NK-92 (cell line): ENCODE results near the gene SYNPO2.

Experiments
- DNase-seq: peaks from one replicate; lab custom pipeline; 2025; ENCODE audit not compliant: unreplicated experiment; lab: John Stamatoyannopoulos, UW

The SYNPO2 gene

DNA sequence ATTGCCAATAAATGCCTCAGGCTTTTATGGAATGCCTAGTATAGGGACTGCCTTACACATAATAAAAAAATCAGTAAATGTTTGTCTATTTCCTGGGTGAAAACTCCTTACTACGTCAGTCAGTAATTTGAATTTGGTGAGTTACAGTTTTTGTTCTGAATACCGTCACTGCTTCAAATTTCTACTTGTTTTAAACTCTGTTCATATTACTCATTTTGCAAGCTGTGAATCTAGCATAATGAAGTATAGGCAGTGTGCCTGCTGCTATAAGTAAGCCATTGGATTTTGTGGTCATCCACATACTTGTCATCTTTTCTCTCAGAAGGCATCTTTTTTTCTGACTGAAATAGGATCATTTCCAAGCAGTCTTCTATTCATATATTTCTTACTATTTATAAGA, 43.1 kb downstream of the SYNPO2 start:
- DNase-seq, result no peak

DNA sequence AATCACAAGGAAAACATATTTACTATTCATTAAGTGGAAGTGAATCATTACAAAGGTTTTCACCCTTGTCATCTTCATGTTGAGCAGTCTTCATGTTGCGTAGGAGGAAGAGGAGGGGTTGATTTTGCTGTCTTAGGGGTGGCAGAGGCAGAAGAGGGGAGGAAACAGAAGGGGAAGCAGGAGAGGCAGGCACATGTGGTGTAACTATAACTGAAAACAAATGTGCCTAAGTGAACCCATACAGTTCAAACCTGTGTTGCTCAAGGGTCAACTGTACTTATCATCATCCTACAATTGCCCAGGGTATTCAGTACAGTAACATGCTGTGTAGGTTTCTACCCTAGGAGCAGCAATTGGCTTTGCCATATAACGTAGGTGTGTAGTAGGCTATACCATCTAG, 47.2 kb downstream of the SYNPO2 start:
- no peak for DNase-seq

DNA sequence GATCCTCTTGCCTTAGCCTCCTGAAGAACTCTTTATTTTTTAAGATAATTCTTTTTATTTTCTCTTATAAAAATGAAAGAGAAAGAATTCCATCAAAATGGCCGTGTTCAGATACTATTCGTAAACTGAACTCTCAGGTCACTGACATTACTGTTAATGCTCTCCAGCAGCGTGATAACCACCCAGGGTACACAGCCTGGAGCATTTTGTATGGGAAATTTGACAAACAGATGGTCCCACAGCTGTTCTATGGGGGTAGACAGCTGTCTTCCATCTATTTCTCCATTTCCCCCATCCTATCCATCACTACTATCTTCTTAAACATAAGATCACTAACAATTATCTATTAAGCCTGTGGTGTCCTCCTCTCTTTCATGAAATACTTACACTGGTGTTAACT, 47.8 kb downstream of the SYNPO2 start:
- no peak for DNase-seq

DNA sequence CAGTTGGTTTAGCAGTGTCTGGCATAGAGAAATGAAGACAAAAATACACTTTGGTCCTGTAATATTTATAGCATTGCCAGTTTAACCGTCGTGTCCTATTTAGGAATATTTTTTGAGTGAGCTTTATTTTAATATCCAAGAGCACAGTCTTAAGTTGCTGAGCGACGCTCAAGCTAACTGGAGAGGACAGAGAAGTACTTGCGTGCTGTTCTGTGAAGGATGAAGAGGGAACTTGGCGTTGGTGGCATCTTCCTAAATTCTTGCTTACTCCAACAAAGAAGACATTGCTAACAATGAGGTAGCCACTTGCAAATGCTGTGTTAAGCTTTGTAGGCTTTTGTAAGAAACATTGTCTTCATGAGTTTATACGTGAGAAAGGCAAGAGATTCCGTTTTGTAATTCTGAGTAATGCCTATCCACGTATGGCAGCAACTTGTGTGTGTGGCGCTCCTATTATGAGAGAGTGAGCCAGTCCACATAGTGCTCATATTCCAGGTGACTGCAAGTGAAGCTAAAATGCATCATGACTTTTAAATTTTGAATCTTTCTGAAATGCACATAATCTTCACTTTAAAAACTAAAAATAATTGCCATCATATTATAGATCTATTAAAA, 50.6 kb downstream of the SYNPO2 start:
- DNase-seq, result no peak

DNA sequence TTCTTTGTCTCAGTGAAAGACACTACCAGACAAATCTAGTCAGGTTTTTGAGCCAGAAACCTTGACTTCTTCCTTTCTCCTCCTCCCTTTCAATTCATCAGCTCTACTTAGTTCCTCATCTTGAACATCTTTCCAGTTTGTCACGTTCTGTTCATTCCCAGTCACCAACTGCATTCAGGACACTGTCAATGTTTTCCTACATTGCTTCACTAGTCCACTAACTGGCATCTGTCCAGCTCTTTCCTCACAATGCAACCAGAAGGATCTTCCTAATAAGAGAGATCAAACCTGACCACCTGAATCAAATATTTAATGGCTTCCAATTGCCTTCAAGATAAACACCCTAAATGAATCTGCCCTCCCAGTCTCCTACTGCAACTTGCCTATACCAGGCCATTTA, 52.5 kb downstream of the SYNPO2 start:
- DNase-seq, result no peak

DNA sequence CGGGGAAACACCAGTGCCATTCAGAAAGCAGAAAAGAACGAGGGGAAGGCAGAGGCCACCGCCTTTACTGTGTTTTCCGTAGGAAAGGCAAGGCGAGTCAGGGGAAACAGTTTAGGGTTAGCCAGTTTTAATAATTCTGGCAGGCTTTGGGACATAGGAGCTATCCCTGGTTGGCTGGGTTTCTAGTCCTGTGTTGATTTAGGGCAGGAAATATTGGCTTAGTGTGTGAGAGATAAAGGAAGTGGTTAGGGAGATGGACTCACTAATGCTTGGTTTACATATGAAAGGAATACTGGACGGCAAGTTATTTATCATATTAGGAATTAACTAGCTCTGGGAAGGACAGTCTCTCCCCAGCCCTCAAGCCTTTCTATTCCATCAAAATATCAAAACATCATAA, 53.1 kb downstream of the SYNPO2 start:
- no peak for DNase-seq

DNA sequence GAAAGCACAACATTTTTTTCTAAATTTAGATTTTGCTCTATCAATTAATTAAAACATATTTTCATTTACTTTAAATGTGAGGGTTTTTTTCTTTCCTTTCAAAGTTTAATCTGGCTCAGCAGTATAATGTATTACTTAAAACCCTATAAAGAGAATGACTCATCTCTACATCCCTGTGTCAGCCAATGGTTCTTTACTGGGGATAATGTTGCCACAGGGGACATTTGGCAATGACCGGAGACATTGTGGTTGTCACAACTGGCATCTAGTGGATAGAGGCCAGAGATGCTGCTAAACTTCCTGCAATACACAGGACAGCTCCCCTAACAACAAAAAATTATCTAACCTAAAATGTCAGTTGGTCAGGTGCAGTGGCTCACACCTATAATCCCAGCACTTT, 53.8 kb downstream of the SYNPO2 start:
- DNase-seq, result no peak

DNA sequence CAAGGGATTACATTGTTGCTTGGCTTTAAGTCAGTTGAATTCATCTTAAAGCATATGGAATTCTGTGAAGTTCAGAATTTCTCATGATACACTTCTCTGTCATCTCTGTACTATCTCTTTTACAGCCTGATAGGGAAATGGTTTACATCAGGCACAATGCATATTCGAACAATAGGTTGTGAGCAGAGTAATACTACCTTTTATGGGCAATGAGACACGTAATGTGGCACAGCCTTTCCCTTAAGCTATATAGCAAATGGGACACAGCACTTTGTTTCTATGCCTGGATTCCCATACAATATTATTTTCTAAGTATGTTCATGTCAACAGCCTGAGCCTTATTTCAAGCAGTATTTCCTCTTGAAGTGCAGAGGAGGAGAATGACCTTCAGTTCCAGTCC, 58.4 kb downstream of the SYNPO2 start:
- no peak for DNase-seq

DNA sequence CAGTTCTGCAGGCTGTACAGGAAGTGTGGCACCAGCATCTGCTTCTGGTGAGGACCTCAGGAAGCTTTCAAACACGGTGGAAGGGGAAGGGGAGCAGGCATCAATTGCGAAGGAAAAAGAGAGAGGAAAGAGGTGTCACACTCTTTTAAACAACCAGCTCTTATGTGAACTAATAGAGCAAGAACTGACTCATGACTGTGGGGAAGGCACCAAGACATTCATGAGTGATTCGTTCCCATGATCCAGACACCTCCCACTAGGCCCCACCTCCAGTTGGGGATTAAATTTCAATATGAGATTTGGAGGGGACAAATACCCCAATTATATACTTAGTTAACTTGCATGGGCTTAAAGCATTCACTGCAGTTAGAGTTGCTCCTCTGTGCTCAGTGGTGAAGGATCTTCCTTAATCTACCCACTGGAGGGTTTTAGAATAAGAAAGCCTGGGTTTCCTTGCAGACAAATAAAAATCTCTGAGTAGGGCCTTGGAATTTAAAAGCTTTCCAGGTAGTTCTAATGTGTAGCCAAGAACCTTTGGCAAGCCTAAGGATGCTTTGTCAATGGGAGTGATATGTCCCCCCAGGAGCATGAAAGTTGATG, 60.0 kb downstream of the SYNPO2 start:
- no peak for DNase-seq

DNA sequence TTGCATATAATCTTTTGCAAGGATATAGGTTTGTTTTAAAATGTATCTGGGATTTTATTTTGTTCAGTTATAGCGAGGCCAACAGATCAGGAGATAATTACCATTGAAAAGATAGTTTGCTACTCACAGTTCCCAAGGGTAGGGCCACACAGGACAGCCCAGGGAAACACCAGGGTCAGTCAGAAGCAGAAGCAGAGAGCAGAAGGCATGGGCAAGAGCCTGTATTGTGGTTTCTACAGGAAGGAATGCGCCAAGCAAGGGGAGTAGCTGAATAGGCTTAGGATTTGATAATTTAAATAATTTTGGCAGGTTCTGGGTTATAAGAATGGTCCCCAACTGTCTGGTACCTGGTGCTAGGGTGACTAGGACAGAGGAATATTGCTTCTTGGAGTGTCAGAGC, 61.6 kb downstream of the SYNPO2 start:
- no peak for DNase-seq

DNA sequence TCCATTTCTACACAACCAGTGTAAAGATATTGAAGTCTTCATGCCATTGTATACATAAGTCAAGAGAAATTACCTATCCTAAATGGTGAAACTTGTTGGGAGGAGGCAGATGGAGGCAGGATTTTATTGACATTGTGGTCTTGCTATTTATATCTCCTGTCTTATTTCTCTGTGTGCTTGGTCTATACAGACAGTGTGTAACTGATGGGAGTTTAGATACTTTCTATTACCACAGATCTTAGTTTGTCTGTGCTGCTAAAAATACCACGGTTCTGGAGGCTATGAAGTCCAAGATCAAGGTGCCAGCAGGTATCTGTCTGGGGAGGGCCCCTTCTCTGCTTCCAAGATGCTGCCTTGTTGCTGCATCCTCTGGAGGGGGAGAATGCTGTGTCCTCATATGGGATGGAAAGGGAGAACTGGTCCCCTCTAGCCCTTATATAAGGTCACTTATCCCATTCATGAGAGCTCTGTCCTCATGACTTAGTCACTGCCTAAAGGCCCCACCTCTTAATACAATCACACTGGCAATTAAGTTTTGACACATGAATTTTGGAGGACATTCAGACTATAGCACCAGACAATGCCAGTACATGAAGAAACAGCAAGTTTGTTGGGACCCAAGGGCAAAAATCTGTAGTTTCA, 62.4 kb downstream of the SYNPO2 start:
- no peak for DNase-seq

DNA sequence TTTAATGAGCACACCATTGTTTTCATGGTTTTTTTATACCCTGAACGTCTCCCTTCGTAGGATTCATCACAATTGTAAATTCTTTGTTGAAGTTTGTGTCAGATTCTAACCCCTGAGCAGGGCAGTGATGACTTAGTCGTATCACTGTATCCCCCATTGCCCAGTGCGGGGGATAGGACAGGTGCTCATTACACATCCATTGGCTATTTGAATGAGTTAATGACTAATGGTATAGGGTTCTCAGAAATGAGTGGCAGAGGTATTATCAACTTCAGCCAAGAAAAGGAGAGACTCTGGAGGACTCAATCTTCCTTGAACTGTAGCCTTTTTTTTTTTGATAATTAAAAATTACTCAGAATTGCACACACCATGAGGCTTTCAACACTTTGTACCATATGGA, 64.6 kb downstream of the SYNPO2 start:
- DNase-seq, result no peak

DNA sequence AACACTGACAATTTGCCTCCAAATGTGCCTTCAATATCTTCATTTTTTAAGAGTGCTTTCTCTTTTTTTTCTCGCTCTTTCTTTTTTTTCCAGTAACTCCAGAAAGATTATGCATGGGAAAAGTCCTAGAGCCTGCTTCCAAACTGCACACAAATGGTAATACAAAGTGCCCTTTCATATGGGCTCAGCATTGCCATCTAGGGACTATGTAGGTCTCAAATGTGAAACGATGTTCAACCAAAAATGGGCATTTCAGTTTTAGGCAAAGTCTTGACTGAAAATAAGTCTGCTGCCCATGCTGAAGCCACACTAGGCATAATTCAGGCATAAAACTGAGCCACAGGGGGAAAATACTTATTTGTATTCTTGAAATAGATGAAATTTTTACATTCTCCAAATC, 65.6 kb downstream of the SYNPO2 start:
- DNase-seq, result no peak

DNA sequence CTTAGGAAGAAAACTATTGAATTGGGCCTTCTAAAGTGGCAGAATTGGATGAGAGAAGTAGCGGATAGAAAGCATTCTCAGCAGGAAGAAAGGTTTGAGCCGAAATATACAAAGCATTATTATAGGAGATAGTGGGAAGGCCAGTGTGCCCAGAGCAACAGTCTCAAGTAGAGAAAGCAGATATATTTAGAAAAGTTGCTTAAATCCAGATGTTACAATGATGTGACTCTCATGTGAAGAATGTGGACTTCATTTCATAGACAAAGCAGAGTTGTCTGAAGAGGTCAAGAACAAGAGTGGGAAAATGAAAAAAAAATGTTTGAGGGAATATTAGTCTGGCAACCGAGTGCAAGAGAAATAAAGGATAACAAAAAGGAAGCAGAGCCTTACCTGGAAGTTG, 66.9 kb downstream of the SYNPO2 start:
- DNase-seq, result no peak

DNA sequence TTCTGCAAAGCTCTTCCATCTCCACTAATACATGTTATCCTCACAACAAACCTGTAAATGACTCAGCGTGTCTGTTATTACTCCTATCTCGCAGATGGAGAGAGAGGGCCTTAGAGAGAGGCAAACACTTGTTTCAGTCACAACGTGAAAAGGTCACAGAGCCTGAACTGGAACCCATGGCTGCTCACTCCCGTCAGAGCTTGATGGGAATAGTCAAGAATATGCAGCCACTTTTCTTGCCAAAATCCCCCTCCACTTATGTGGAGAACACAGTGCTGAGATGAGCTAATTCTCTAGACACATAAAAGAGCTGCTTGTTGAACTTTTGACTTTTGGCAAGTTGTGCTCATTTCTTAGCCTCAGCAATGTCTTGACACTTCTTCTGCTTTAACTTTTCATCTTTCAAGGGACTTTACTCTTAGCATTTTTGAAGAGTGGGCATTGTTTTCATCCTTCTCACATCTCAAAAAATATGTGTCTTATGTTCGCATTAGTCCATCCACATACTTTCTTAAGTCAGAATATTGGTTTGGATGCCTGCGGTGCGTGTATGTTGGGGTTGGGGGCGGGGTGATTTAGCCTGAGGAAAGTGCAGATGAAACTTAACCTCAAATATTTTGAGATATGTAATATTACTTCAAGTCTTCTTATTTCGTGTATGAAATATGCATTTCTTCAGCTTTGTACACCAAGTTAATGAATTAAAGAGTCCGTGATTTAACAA, 69.2 kb downstream of the SYNPO2 start:
- DNase-seq, result no peak

DNA sequence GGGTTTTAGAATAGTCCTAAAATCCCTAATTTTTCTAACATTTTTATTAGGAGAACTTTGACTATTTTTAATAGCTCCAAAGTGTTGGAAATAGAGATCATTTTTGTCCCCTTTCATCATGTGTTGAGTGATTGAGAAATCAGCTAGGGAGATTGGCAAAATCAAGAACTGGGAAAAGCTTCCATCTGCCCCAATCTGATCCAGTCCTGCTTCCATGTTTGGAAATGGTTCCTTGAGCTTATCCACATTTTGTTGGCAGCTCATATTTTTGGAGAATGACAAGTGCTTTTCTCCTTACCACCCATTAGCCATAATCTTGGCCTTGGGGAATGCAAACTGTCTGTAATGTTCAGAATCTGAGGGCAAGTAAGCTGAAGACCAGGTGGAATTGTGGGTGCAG, 73.9 kb downstream of the SYNPO2 start:
- DNase-seq, result no peak

DNA sequence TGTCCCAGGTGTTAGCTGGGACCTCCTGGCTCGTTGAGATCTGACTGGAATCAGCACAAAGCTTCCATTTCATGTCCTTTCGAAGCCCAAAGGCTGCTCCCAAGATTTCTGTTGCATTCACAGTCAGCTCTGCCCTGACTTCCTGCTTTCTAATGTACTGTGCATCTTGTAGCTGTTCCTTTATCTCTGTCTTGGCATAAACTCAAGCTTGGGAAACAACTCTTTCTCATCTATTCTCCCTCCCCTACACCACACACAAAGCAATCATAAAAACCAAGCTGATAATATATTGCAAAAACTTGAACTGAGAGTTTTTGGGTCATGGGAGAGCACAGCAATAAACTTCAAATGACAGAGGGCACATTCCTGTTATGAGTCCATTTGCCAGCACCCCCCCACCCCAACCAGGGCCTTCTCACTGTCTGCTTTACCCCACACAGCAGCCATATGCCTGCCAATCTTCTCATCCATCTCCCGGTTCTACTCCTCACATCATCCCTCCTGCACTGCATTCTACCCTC, 76.3 kb downstream of the SYNPO2 start:
- no peak for DNase-seq

DNA sequence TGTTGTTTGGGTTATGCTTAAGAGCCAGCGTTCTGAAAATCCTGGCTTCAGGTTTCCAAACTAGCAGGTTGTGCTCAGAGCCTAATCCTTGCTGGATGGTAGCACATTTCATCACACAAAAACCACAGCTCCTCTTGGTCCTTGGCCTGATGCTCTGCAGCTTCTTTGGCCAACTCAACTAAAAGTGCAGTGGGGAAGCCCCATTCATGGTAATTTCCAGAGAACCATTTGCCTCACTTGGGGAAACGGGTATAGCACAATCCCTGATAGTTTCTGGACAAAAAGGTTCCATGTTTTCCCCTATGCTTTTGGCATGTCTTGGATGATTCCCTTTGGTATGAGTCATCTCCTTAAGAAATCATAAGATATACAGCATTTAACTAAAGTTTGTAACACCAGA, 78.7 kb downstream of the SYNPO2 start:
- no peak for DNase-seq

DNA sequence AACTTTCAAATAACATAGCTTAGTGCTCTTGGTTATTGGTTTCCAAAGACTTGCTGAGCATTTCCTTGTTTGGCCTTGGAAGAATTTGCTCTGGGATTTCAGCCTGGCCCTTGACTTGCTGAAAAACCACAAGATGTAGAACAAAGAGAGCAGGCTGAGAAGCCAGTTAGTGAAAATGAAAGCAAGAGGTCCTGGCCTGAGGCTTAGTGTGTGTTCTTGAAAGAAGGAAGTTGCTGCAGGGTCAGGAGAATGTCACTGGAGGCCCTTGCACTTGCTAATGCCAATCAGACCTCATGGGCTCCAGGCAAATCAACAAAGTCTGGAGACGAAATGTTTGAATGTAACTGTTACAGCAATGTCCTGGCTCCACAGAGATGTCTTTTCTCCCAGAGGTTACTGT, 79.4 kb downstream of the SYNPO2 start:
- DNase-seq, result no peak

DNA sequence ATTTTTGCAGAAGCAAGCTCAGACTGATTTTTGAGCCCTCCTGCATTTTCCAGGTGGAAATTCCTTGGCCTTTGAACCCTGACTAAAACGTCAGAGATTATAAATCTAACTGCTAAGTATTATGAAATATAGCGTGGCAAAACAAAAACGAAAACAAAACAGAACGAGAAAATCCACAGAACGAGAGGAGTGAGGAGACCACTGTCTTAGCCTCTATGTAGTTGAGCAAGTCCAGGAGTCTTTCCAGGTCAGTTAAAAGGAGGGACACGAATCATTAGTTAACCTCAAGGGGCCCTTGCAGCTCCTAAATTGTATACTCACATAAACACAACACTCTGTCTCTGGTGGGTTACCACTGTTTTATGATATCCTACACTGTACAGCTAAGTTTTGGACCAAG, 80.2 kb downstream of the SYNPO2 start:
- no peak for DNase-seq

DNA sequence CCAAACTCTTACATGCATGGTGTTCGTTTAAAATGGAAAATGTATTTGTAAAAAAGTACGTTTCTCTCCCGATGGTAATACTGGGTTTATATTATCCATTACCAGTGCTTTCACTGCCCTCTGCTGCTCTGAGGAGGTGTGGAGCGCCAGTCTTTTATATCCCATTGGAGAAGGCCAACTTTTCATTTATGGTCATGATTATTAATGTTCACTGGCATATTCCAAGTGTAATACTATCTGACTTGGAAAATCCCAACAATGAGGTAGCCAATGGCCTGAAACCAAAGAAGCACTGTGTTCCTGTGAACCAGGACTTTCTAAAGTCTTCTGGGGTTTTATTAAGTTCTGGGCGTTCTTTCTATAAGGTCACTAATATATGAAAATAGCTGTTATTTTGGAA, 80.7 kb downstream of the SYNPO2 start:
- no peak for DNase-seq

DNA sequence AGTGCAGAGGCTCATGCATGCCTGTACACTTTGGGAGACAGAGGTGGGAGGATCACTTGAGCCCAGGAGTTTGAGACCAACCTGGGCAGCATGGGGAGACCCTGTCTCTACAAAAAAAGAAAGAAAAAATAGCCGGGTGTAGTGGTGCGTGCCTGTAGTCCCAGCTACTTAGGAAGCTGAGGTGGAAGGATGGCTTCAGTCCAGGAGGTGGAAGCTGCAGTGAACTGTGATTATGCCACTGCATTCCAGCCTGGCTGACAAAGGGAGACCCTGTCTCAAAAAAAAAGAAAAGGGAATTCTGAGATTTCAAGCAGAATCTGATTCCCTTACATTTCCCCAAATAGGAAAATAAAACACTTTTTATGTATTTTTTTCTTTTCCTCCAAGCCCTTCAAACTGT, 83.5 kb downstream of the SYNPO2 start:
- no peak for DNase-seq
